Activated CD4-positive, alpha-beta T cell treated with anti-CD3 and anti-CD28 coated beads, Interleukin-2, amount 50 U/mL, for 1 hour (primary cell): ENCODE results near the gene CCDC142.

Experiments
- DNase-seq: peaks from one replicate; pipeline ENCODE4 v3.0.0-alpha.2; 2020

The CCDC142 gene, protein sequence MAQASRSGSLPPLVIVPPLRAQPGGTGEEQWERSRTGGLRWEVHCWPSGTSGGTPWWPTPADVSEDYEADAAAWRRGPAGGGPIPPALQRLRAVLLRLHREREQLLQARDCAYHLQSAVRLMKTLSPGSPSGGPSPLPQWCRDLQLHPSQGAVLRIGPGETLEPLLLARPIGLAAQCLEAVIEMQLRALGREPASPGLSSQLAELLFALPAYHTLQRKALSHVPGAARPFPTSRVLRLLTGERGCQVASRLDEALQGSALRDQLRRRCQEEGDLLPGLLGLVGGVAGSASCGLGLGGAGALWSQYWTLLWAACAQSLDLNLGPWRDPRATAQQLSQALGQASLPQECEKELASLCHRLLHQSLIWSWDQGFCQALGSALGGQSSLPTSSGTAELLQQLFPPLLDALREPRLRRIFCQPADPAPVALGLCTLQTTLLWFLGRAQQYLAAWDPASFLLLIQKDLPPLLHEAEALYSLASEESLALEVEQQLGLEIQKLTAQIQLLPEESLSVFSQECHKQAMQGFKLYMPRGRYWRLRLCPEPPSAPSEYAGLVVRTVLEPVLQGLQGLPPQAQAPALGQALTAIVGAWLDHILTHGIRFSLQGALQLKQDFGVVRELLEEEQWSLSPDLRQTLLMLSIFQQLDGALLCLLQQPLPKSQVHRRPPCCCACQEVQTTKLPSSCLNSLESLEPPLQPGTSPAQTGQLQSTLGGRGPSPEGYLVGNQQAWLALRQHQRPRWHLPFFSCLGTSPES

DNA sequence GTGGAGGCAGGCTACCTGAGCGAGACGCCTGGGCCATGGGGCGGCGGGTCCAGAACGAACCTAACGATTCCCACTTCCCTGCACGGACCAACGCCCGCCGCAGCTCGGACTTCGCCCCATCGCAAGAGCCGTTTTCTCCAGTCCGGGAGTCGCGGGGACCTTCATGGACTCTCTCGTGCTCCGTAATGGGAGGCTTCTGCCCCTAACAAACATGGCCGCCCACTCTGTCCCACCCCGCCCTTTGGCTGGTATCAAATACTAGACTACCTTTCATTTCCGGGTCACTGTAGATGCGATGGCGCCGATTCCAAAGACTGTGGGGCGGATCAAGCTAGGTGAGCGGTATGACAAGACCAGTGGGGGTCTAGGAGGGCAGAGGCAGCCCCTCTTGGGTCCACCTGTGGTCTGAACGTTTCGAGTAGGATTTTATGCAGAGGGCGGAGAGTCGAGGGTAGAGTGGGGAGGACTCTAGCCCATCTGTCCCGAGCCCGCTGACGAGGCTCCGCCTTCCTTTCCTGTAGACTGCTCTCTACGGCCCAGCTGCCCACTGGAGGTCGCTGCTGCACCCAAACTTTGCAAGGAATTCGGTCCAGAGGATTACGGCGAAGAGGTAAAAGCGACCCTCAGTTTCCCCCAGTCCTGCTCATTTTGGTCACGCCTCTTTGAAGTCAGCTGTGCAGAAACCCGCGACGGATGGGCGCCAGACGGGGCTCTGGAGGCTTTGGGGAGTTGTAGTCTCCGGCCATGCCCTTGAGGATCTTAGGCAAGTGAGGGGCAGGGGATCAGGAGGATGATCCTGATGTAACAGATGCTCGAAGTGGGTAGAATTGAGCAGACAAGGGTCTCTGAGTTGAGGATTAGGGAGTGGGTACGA, at the start of gene CCDC142, which contains the start of gene TTC31:
Gene CCDC142, minus strand, starts transcription at position 198 of the 874 bp plus-strand sequence. Its CDS starts 161 bp downstream, at position 37.
Gene TTC31, plus strand, starts transcription at position 281 of the 874 bp plus-strand sequence. Its CDS starts 15 bp downstream, at position 296.
- peak; percentile 91 for DNase-seq

DNA sequence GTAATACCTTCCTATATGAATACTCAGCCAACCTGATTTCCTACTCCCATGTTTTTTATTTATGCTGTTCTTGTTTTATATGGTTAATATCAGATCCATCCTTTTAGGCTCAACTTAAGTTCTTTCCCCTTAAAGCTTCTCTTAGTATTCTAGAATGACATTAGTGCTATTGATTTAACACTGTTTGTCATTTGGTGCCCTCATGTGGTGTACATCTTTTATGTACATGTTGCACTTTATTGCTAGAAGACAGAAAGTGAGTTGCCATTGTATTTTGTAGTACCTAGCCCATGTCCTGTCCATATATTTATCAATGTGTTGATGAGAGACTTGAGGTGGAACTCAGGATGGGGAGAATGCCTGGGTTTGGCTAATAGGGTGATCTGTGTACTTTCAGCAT, 49.4 kb upstream of the CCDC142 start:
- DNase-seq = no peak

DNA sequence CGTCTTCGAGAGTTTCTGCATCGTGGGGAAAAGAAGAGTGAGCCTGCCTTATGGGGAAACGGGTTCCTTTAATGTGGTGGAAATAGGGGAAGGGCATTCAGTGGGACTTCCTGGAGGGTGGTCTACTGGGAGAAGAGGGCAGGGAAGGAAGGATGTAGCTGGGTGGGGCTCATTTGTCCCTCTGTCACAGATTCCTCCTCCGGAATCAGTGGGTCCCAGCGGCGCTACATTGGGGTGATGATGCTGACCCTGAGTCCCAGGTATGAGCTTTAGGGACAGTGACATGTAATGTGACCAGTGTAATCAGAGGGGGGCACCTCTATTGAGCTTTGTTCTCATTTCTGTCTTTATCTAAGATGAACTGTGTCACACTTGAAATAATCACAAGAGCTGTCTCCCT, 48.9 kb upstream of the CCDC142 start:
- DNase-seq = no peak

DNA sequence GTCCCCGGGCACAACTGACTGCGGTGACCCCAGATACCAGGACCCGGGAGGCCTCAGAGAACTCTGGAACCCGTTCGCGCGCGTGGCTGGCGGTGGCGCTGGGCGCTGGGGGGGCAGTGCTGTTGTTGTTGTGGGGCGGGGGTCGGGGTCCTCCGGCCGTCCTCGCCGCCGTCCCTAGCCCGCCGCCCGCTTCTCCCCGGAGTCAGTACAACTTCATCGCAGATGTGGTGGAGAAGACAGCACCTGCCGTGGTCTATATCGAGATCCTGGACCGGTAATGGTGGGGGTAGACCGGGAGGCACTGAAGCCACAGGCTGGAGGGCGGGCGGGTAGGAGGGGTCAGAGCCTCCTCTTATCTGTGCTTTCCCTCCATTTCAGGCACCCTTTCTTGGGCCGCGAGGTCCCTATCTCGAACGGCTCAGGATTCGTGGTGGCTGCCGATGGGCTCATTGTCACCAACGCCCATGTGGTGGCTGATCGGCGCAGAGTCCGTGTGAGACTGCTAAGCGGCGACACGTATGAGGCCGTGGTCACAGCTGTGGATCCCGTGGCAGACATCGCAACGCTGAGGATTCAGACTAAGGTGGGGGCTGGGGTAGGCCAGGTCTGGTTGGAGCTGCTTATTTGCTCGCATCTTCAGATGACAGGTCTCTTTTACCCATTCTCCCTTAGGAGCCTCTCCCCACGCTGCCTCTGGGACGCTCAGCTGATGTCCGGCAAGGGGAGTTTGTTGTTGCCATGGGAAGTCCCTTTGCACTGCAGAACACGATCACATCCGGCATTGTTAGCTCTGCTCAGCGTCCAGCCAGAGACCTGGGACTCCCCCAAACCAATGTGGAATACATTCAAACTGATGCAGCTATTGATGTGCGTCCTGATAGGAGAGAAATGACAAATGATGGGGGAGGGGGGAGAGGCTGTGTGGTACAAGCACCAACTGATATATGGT, 47.7 kb upstream of the CCDC142 start:
- peak; percentile 43 for DNase-seq

DNA sequence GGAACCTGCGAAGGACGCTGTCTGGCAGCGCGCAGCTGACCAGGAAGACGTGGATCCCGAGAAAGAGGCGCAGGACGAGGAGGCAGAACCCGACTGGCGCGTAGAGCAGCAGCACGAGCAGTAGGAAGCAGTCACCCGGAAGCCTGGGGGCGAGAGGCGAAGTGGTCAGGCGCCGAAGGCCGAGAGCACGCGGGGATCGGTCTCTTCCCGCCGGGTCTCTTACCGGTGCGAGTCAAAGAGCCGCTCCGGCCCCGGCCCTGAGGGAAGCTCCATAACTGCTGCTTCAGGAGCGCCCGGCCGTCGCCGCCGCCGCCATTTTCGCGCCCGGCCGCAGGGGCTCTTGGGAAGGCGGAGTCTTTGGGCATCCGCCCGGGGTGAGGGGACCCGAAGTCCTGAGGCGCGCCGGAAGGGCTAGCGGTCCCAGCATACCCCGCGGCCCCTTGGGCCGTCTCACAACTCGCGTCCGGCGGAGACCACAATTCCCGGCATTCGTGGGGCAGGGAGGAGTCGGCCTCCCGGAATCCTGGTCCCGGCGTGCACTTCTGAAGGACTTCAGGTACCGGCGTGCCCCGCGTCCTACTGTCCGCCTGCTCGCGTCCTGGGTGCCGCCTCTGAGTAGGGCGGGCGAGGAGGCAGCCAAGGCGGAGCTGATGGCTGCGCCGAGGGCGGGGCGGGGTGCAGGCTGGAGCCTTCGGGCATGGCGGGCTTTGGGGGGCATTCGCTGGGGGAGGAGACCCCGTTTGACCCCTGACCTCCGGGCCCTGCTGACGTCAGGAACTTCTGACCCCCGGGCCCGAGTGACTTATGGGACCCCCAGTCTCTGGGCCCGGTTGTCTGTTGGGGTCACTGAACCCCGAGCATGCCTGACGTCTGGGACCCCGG, 46.8 kb upstream of the CCDC142 start, which contains the start of the genes AUP1 and HTRA2:
Gene AUP1, minus strand, starts transcription at position 350 of the 882 bp plus-strand sequence. Its CDS starts 77 bp downstream, at position 273.
Gene HTRA2, plus strand, starts transcription at position 577 of the 882 bp plus-strand sequence. Its CDS starts 74 bp downstream, at position 651.
- peak; percentile 81 for DNase-seq

DNA sequence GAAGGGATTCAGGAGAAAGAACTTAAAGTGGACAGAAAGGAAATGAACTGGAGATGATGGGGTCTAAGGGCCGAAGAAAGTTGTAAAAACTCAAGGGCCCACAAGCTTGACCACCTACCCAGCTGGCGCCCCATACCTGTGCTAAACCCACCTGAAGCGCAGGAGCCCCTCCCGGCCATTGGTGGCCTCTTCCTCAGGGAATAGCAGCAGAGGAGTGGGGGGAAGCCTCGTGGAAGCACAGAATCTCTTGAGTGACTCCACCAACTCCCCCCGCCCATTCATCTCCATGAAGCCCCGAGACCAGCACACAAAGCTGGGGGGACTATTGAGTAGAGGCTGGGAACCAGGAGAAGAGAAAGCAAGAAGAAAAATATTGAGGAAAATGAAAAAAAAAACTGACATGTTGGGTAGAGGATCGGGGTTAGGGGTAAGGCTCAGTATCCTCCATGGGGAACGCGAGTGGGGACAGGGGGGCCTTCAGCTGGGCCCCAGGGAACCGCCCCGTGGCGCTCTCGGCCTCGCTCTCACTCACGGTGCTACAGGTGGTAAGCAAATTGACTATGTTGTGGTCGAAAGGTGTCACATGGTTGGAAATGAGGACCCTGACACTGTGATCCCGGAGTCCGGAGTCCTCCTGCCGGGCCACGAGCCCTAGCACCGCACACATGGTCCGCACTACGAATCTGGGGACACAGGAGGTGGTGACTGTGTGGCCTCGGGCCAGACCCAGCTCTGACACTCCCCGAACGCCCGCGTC, 46.0 kb upstream of the CCDC142 start:
- no peak for DNase-seq

DNA sequence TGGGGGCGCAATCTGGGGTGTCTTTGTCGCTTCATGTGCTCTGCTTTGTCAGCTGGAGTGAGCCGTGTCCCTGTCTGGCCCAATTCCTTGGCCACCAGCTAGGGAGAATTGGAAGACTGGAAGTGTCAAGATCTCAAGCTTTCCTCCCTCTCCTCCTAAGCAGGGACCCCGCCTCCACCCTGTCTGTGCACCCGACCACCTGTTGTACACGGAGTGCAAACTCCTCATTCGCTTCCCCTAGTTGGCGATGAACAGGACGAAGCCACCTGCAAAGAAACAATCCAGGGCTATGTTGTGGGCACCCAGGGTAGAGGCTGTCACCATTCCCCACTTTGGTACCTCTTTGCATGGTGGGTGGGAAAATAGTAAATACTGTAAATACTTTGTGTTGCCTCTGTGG, 44.9 kb upstream of the CCDC142 start:
- DNase-seq = no peak

DNA sequence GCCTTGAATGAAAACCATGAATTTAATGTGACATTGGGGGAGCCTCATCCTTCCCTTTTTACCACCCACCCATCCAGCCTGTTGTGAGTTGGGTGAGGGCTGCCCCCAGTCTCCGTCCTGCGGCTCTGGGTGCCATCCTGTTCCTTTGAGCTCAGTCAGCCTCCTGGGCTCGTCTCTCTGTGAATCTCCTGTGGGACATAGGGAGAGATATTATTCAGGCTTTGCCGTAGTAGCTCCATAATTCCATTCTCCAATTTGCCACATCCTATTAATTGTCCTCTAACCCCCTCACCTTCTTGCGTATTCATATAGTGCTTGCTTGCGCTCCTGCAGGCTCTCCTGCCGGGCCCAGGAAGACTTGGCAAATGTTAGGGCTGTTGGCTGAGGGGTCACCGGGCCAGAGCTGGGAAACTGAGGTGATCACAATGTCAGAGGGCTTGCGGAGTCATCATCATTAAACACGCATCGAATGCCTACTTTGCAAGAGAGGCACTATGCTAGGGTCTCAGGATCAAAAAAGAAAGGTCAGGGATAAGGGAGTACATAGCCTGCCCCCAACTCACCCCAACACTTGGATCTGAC, 43.9 kb upstream of the CCDC142 start:
- no peak for DNase-seq

DNA sequence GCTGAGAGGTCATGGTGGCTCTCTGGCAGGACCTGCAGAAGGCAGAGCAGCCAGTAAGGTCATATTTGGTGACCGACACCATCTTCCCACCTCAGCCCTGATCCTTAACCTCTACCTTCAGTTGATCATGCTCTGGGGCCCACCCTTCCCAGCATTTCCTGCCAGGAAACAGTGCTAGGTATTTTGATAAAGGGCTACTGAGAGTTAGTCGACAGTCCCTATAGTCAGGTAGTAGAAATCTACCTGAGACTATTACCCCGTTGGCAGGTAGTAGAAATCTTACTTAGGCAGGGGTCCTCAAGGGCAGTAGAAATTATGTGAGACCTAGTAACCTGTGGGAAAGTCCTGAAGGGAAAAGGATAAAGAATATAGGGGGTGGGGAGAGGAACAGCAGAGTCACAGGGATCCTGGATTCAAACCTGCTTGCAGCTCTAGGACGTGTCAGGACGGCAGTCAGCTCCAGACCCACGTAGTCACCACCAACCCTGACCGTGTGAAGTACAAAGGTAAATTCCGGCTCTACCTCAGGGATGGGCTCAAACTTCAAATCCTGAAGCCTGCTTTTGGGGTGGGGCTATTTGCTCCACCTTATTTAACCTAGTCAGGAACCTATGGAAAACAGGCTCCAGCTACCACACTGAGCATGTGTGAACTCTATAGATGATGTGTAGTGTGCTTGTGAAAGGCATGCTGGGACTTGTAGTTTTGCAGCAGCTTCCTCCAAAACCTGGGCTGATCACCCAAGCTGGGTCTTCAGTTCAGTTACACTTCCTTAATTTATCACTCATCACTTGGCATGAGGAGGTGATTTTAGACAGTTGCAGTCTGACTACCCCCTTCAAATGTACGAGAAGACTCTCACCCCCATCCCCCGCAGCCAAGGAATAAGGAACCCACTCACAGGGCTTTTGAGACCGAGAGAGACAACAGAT, 43.2 kb upstream of the CCDC142 start, which contains the start of gene DQX1:
Gene DQX1, minus strand, starts transcription at position 515 of the 932 bp plus-strand sequence. Its CDS starts 502 bp downstream, at position 13.
- DNase-seq = no peak

DNA sequence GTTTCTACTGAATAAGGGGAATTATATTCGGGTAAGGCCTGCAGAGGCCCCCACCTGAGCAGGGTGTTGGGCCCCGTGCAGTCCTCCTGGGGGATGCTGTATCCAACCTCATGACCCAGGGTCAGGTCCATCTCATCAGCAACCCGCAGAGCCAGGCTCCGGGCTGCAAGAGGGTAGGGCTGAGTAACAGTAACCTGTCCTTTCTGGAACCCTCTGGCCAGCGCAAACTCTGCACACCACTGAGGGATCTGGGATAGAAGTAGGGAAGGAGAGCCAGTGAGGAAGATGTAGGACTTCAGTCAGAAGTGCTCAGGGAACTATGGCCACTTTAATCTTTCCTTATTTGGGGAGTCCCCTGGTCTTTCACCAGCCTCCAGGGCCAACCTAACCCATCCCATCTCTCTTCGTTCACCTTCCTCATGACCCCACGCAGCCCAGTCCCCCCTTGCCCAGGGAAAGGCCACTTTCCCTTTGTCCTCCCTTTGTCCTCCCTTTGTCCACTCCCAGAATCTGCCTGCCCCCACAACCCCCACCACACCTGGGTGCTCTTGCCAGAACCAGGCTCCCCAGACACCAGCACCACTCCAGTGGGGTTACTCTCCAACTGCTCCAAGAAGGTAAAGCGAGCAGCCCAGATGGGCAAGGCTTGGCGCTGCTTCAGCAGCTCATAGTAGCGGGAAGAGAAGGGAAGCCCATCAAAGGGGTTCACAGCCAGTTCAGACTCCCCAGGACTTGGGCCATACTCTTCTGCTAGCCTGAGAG, 42.3 kb upstream of the CCDC142 start:
- DNase-seq = no peak

DNA sequence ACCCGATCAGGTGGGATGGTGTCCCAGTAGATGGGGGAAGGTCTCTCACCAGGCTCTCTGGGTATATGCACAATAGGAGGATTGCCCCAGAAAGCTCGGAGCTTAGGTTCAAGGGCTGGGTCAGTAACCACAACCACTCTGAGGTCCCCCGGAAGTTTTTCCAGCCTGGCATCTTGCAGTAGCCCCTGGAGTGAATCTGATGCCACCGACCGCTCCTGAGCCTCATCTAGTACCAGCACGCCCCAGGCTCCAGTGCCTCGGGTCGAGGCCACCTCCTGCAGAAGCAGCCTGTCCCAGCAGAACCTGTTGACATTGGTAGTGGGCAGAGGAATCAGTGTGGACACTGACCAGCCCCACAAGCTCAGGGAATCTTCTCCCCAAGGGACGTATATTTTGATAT, 41.2 kb upstream of the CCDC142 start:
- DNase-seq = no peak

DNA sequence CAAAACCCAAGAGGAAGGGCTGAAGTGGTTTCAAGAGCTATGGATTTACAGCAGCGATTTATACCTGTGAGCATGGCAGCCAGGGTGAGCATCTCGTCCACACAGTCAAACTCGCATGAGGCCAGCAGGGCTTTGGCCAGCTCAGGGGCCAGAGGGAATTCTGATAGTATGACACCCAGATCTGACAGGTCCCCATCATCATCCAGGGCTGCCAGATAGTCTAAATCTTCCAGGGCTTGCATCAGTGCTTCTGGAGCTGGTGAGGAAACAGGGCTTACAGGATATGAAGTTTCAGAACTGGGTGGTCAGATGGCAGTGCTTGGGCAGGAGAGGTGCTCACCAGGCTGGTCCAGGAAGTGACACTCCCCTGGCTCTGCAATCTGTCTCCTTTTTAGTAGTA, 39.7 kb upstream of the CCDC142 start:
- DNase-seq = no peak

DNA sequence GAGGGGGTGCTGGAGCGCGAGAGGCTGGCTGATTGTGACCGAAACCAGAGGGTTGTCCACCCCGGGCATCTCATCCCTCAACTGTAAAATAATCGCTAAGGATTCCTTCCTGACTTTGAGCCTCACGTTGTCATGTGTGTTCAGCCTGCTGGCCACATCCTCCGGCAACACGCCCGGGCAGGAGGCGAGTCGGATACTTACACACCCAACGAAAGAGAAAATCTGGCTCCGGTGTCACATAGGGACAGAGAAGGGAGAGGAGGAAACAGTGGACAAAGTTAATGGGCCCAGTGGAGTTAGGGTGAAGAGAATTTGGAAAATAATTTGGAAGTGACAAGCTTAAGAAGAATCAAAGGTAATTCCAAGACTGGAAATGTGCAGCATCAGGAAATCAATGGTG, 33.9 kb upstream of the CCDC142 start:
- DNase-seq = no peak

DNA sequence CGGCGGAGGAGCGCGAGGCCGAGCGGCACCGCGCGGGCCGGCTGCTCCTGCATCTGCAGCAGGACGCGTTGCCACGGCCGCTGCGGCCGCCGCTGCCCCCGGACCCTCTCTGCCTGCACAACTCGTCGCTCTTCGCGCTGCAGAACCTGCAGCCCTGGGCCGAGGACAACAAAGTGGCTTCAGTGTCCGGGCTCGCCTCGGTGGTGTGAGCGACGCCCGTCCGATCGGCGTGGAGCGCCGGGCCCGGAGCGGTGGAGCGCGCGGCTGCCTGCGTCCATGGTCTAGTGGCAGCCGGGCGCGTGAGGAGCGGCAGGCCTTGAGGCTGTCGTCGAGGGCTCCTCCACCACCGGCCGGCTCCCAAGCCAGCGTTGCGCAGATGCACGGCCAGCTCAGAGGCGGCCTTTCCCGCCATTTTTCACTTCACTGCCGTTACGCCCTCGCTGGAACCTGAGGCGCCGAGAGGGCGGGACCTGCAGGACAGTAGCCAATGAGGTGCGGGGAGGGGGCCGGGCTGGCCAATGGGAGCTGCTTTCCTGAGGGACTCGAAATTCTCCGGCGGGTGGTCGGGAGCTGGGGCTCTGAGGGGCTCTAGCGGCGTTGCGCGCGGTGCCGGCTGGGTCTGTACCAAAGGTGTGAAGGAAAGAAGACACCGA, 33.3 kb upstream of the CCDC142 start:
- DNase-seq = peak; percentile 73

DNA sequence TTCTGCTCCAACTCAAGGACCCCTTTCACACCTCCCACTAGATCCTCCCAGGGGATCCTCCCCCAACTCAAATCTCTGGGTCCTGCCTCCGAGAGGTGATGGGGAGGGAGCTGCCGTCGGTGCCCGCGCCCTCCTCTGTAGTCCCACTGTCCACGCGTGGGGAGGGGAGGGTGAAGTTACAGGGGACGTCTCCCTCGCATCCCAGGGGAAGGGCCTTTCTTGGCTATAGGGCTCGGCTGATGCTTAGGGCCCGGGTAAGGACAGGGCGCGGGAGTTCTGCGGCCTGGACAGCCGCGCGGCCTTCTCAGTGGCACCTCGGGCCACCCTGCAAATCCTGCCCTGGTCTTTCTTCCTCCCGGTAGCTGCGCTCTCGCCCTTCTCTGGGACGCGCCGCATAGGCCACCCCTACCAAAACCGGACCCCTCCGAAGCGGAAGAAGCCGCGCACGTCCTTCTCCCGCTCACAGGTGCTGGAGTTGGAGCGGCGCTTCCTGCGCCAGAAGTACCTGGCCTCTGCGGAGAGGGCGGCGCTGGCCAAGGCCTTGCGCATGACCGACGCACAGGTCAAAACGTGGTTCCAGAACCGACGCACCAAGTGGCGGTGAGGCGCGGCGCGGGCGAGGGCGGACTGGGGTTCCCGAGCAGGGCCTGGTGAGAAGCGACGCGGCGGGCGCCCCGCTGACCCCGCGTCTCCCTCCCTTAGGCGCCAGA, 32.6 kb upstream of the CCDC142 start:
- no peak for DNase-seq
